Skin of body (tissue), 2 donors: Measurements from ENCODE around the gene BPGM. TPM values are rescaled to one million over a fixed set of nuclear protein-coding genes. Genes with fewer than 3 reads are reported as not detected.

Experiments used
- DNase-seq: peaks from one replicate; lab custom pipeline; 2025; lab: John Stamatoyannopoulos, UW
- total RNA-seq: library from RNA; depleted of rRNA; stranded (reverse); fragments of >200 nt; gene quantifications from one replicate; pipeline ENCODE4 v1.2.3, GENCODE V29; 2014

Gene BPGM
- total RNA-seq, 1 donor from 2014 or later, result 101 TPM

GRCh38 chr7:134695321-134695860 lies 48.7 kb downstream of the BPGM start:
- DNase-seq, result peak; percentile 30

GRCh38 chr7:134696261-134696660 lies 49.6 kb downstream of the BPGM start:
- DNase-seq, result no peak

- no peak for DNase-seq
These were observed 50.7 kb downstream of the BPGM start for GRCh38 chr7:134697205-134697886.

DNA sequence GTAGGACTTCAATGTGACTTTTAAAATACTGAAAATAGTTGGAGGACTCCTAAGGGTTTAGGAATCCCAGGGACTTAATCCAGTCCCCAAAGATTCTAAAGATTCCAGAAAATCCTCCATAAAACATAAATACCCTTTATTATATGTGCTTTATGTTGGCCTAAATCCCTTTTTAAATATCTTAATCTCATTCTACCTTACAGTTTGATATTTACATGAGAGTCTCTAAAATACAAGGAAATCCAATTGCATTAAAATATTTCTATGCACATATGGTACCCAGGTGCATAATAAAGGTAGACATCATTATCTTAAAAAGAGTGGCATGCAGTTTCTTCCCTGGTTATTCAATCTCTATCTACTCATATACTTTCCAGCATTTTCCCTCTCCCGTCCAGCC lies 51.8 kb downstream of the BPGM start:
- DNase-seq, result no peak

DNA sequence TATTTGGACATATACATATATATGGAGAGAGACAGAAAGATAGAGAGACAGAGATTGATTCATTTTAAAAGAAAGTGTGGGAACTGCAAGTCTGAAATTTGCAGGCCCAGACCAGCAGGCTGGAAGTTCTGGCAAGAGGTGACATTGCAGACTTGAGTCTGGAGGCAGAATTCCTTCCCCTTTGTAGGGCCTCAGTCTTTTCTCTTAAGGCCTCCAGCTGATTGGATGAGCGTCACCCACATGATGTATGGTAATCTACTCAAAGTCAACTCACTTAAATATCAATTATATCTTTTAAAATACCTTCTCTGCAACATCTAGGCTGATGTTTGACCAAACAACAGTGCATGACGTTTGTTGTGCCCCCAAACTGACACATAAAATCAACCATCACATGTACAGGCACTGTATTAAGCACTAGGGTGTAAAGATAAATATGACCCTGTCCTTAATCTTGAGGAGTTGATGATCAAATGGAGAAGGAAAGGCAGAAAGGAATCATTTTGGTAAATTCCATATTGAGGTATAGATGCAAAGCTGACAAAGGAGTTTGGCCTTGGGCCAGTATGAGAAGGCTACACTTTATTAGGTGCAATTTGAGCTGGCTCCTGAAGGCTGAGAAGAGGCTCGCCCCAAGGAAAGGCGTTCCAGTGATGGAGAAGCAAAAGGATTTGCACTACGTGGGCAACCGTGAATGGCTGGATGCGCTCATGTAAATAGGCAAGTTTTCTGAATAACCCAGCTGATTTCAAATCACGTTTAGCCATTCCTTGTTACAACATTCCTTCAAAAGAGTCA lies 52.6 kb downstream of the BPGM start:
- DNase-seq, result no peak

DNA sequence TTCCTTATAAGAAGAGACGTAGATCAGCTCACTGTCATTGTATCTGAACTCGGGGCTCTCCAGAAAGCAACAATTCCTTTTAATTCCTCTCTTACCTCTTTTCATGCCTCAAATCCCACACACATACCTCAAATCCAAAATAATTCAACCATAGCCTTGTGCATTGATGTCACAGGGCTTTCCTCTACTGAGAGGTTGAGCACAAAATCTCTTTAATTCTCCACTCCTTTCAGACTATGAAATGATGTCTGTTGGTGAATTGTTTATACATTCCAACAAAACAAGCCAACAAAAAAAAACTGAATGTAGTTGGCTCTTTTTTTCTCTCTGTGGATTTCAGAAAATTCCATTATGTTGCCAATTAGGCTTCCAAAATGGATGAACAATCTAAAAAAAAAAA lies 53.2 kb downstream of the BPGM start:
- DNase-seq, result peak; percentile 8

DNA sequence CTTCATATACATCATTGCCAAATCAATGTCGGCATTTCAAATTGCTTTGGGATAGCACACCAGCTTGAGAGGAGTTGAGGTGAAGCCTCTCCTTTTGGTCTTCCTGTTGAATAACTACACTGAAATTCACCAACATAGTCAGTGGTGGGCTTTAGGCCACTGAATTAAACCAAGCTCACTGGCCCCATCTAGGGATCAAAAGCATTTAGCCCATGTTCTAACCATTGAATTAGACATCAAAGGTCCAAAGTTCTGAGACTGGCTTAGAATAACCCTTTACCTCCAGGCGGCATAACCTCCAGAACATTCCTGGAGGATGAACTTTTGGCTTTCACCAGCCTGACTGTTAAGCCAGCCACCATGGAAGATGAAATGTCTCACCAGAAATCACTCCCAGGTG lies 54.6 kb downstream of the BPGM start:
- no peak for DNase-seq

- no peak for DNase-seq
These were observed 56.0 kb downstream of the BPGM start for GRCh38 chr7:134702366-134703240.

GRCh38 chr7:134703241-134703594 lies 56.6 kb downstream of the BPGM start:
- no peak for DNase-seq

GRCh38 chr7:134703782-134704181 lies 57.1 kb downstream of the BPGM start:
- DNase-seq, result no peak

DNA sequence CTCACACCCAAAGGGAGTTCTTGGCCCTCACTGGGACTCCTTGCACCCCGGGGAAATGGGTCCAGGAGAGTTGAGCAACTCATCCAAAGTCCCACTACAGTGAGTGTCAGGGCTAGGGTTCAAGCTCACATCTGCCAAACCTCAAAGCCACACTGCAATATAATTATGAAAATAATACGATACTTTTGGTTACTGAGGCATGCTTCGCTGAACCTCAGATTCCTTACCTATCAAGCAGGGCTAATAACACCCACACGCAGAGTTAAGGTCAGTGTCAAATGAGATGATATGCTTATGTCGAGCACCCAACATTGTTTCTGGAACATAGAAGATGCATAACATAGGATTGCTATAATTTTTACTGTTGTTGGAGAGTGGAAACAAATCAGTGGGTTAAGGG lies 58.2 kb downstream of the BPGM start:
- no peak for DNase-seq

DNA sequence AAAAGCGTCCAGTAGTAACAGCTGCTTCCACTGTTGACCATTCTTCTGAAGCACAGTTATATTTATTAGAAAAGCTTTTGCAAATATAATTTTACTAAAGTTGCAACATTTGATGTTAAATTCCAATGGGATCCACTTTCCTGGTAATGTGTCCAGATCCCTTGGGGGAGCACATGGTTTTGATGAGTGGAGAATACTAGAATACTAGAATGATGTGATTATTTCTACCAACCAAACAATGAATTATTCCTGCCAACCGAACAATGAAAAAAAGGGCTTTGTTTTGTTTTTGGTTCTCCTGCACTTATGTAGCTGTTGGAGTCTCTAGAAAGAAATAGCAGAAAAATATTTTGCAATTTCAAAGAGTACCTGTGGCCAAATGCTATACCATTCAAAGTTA lies 59.1 kb downstream of the BPGM start:
- DNase-seq, result no peak

GRCh38 chr7:134706468-134706867 lies 59.8 kb downstream of the BPGM start:
- DNase-seq, result no peak

- no peak for DNase-seq
These were observed 61.2 kb downstream of the BPGM start for GRCh38 chr7:134707663-134708378.

- no peak for DNase-seq
These were observed 62.0 kb downstream of the BPGM start for GRCh38 chr7:134708692-134709091.

- DNase-seq, result no peak
These were observed 62.5 kb downstream of the BPGM start for GRCh38 chr7:134709197-134709596.

DNA sequence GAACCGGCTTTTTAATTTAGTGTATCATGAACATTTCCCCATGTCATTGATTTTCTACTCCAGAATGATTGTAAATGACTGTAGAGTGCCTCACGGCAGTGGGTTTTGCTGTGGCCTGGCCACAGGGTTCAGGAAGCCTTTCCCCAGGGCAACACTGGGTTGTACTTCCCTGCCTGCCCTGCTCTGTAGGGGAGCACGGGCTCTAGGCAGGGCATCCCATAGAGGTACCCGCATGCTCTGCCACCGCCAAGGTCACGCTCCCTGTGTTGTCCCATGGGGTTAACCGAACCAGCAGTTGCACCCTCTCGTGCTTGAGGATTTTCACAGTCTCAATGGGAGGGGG lies 63.8 kb downstream of the BPGM start:
- no peak for DNase-seq

DNA sequence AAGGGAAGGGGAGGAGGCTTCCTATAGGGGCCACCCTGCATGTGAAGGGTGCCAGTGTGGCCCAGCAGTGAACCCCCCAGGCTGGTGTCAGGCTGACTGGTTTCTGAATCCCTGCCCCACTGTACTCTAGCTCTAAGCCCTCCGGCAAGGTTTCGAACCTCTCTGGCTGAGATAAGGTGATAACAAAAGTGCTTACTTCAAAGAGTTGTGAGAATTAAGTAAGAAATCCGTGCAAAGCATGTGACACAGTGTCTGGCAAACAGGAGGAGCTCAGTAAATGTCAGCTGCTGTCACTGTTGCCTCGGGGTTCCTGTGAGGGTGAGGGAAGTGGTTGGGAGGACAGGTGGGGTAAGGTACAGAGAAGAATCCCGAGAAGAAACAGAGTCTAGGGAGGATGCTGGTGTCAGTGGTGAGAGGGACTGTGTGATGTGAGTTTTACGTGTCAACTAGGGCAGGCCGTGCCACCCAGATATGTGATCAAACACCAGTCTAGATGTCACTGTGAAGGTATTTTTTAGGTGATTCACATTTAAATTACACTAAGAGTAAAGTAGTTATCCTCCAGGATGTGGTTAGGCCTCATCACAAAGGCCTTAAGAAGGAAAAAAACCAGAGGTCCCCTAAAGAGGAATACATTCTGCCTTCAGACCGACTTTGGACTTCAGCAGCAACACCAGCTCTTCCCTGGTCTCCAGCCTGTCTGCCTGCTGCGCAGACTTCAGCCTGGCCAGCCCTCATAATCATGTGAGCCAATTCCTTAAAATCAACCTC lies 64.4 kb downstream of the BPGM start:
- DNase-seq, result no peak

GRCh38 chr7:134712196-134712595 lies 65.5 kb downstream of the BPGM start:
- no peak for DNase-seq

GRCh38 chr7:134714470-134715205 lies 68.0 kb downstream of the BPGM start:
- no peak for DNase-seq
